ENCODE data around the gene UMPS. TPM values are rescaled to one million over a fixed set of nuclear protein-coding genes. Genes with fewer than 3 reads are reported as not detected.
A peak's percentile ranks its signal among the peaks of the same experiment; 100 is the strongest.

UMPS gene
- total RNA-seq, 1 donor from 2014 or later: 38.3 TPM

DNA sequence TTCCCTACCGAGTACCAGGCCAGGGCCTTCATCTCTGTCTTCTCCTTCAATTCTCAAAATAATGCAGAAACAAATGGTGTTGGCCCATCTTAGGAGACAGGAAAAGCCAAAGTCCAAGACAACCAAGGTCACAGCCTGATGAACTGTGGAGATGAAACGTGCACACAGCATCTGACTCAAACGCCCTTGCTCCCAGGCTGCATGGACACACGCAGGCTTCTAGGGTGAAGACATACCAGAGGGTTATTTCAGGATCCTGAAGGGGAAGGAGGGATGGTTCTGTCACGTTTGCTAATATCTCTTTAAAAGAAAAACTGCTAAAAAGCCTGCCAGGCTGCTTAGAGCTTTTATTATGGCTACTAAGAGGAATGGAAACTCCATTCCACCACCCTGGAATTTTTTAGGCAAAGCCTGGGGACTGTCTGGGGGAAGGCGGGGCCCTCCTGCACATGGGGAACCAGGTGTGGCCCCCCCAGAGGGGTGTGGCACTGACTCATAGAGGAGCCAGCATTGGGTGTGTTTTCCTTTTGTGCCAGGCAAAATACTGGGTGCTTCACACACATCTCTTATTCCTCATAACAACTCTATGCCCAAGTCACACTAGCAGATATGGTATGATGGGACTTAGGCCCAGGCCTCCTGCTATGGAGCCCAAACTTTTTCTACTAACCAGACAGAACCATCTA is 62.9 kb downstream of the UMPS start:
- DNase-seq (ENCODE audit: low read depth) (no peak), FAIRE-seq (peak; percentile 32)
- peak overlapping the region; percentile 96 for H3K27ac Mint-ChIP-seq (ENCODE audit: unreplicated experiment)
- H3K4me3 Mint-ChIP-seq (ENCODE audit: unreplicated experiment): no peak overlapping the region
- Histone ChIP-seq H2AFZ (ENCODE audit: low read depth, low read length) (no peak overlapping the region), H3K36me3 (ENCODE audit: insufficient read depth, low read length) (peaks cover 8% of the 10 kb centered on the region), H3K79me2 (ENCODE audit: insufficient read depth, low read length) (peaks cover 13% of the 10 kb centered on the region), H3K9me3 (ENCODE audit: insufficient read depth, low read depth, low read length) (no peaks in the 10 kb centered on the region), H3K4me1 (ENCODE audit: insufficient read depth, low read length) (peaks cover 35% of the 10 kb centered on the region), H3K4me3 (ENCODE audit: insufficient read depth, low read depth, low read length) (no peak overlapping the region), H4K20me1 (ENCODE audit: insufficient read depth, low read length) (no peaks in the 10 kb centered on the region), H3K27me3 (ENCODE audit: insufficient read depth, low read length) (no peaks in the 10 kb centered on the region), H3K9ac (ENCODE audit: low read length) (peak overlapping the region; percentile 75), H3K27ac (ENCODE audit: low read depth, low read length) (peak overlapping the region; percentile 90), H3K4me2 (ENCODE audit: low read length) (no peak overlapping the region)
- H3K9me3 Mint-ChIP-seq (ENCODE audit: unreplicated experiment): no peaks in the 10 kb centered on the region
- TF ChIP-seq, protein P1, sequence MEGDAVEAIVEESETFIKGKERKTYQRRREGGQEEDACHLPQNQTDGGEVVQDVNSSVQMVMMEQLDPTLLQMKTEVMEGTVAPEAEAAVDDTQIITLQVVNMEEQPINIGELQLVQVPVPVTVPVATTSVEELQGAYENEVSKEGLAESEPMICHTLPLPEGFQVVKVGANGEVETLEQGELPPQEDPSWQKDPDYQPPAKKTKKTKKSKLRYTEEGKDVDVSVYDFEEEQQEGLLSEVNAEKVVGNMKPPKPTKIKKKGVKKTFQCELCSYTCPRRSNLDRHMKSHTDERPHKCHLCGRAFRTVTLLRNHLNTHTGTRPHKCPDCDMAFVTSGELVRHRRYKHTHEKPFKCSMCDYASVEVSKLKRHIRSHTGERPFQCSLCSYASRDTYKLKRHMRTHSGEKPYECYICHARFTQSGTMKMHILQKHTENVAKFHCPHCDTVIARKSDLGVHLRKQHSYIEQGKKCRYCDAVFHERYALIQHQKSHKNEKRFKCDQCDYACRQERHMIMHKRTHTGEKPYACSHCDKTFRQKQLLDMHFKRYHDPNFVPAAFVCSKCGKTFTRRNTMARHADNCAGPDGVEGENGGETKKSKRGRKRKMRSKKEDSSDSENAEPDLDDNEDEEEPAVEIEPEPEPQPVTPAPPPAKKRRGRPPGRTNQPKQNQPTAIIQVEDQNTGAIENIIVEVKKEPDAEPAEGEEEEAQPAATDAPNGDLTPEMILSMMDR (IDR thresholded peaks at IDR 0.05; ENCODE audit: insufficient read depth, low read depth, low read length): no peak
- TF ChIP-seq EZH2 (IDR thresholded peaks at IDR 0.05; ENCODE audit: insufficient read depth, low read length): no peak
- H3K36me3 Mint-ChIP-seq (ENCODE audit: low read depth, unreplicated experiment): peaks cover 30% of the 10 kb centered on the region
- H3K4me1 Mint-ChIP-seq (ENCODE audit: low read depth, unreplicated experiment): peaks cover 43% of the 10 kb centered on the region
- peaks cover 1% of the 10 kb centered on the region for H3K27me3 Mint-ChIP-seq (ENCODE audit: low read depth, unreplicated experiment)

DNA sequence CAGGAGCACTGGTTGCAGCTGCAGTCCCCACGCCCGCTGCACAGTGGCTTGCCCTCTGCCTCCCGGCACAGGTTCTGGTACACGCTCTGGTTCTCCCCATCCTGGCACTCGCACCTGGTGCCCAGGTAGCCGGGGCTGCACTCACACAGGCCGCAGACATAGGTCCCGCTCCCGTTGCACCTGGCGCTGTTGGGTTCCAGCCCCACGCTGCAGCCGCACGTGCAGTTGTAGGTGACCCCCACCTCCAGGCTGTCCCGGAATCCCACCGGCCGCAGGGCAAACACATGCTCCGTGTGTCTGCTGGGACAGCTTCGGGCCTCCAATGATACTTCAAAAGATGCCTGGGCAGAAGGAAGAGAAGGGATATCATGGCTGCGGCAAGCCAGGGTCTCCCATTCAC is 66.2 kb downstream of the UMPS start:
- Mint-ChIP-seq H3K36me3 (ENCODE audit: low read depth, unreplicated experiment) (peaks cover 37% of the 10 kb centered on the region), H3K4me1 (ENCODE audit: low read depth, unreplicated experiment) (peaks cover 46% of the 10 kb centered on the region)
- peaks cover 8% of the 10 kb centered on the region for H3K36me3 ChIP-seq (ENCODE audit: insufficient read depth, low read length)

More for the DNA sequence above, 66.2 kb downstream of the UMPS start:
- H3K27me3 Mint-ChIP-seq (ENCODE audit: low read depth, unreplicated experiment): peaks cover 1% of the 10 kb centered on the region
- FAIRE-seq: no peak
- H3K9me3 Mint-ChIP-seq (ENCODE audit: unreplicated experiment): peaks cover 1% of the 10 kb centered on the region
- Histone ChIP-seq H4K20me1 (ENCODE audit: insufficient read depth, low read length) (peaks cover 7% of the 10 kb centered on the region), H3K79me2 (ENCODE audit: insufficient read depth, low read length) (peaks cover 2% of the 10 kb centered on the region), H2AFZ (ENCODE audit: low read depth, low read length) (no peak overlapping the region), H3K4me1 (ENCODE audit: insufficient read depth, low read length) (peaks cover 43% of the 10 kb centered on the region), H3K4me2 (ENCODE audit: low read length) (no peak overlapping the region), H3K9ac (ENCODE audit: low read length) (no peak overlapping the region), H3K27me3 (ENCODE audit: insufficient read depth, low read length) (no peaks in the 10 kb centered on the region), H3K27ac (ENCODE audit: low read depth, low read length) (no peak overlapping the region), H3K4me3 (ENCODE audit: insufficient read depth, low read depth, low read length) (no peak overlapping the region), H3K9me3 (ENCODE audit: insufficient read depth, low read depth, low read length) (no peaks in the 10 kb centered on the region)
- no peak overlapping the region for H3K27ac Mint-ChIP-seq (ENCODE audit: unreplicated experiment)
- no peak overlapping the region for H3K4me3 Mint-ChIP-seq (ENCODE audit: unreplicated experiment)
- DNase-seq (ENCODE audit: low read depth): no peak
- TF ChIP-seq, protein P1 (IDR thresholded peaks at IDR 0.05; ENCODE audit: insufficient read depth, low read depth, low read length): no peak
- no peak for TF ChIP-seq EZH2 (IDR thresholded peaks at IDR 0.05; ENCODE audit: insufficient read depth, low read length)
